HG03103 (cell line): ENCODE data around the gene GALNTL6.
"Not testable (repeated sequence)": the region's sequence is repeated elsewhere in the genome, so short reads cannot be mapped to it uniquely, and the experiment has no call there.

ENCODE experiments used
- ATAC-seq: cut with Tn5 transposase; IDR thresholded peaks from one replicate; pipeline ENCODE4 v1.9.1; 2021; ENCODE audit warnings: low read depth; ENCODE audit not compliant: unreplicated experiment

The GALNTL6 gene

DNA sequence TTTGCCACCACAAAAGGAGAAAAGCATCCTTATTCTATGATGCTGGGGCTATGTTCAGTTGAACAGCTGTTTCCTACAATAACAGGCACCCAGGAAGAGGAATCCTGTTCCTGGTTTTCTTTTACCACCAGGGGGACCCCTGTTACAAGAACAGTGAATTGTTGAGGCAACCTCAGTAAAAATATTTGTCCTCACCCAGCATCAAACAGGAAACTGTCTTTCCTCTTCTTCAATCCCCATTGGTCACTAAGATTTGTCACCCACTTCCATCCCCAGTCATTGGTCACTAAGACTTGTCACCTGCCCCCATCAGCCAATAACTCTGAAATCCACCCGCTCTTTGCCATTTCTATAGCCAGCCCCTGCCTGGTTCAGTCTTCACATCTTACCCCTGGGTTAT lies 1211.9 kb downstream of the GALNTL6 start:
- peak; percentile 85 for ATAC-seq

DNA sequence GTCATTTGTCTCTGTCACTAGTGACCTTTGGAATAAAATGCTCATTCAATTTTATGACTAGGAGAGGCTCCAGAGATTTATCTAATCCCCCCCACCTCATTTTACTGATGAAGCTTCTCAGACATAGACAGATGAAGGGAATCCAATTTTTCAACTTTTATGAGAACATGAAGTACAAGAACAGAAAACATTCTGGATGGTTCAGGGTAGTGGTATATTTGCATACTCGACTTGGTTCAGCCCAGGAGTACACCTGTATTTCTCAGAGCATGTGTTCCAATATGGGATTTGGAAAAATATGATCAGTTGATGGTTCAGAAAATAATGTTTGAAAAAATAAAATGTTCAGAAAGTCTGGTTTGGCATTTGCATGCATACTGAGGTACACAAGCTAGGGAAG lies 1224.0 kb downstream of the GALNTL6 start:
- ATAC-seq: no peak

DNA sequence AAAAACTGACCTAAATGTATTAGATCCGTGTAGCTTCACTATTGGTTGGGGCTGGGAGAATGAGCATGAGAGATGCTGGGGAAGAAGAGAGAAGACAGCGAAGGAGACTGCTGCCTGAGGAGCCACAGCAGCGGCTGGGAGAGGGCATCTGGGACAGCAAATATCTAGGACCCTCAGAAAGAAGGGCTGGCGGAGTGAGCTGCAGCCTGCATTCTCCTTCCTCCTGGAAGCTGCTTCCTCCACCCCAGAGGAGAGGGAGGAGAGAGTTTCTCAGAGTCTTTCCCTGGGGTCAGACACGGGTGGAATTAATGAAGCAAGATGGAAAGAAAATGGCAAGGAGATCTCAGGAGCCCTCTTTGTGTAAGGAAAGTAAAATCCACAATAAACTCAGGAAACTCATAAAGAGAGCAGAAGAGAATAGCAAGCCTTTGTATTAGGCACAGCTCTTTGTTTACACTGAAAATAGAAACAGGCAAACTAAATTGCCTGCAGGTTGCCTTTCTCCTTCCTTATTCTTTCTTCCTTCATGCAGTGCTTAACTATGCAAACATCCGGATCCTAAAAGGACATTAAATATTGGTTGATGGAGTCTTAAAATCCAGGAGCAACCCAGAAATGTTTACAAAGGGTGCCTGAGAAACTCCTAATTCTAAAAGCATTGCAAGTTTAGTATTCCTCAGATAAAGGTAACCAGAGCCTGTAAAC lies 1225.1 kb downstream of the GALNTL6 start:
- ATAC-seq: no peak

DNA sequence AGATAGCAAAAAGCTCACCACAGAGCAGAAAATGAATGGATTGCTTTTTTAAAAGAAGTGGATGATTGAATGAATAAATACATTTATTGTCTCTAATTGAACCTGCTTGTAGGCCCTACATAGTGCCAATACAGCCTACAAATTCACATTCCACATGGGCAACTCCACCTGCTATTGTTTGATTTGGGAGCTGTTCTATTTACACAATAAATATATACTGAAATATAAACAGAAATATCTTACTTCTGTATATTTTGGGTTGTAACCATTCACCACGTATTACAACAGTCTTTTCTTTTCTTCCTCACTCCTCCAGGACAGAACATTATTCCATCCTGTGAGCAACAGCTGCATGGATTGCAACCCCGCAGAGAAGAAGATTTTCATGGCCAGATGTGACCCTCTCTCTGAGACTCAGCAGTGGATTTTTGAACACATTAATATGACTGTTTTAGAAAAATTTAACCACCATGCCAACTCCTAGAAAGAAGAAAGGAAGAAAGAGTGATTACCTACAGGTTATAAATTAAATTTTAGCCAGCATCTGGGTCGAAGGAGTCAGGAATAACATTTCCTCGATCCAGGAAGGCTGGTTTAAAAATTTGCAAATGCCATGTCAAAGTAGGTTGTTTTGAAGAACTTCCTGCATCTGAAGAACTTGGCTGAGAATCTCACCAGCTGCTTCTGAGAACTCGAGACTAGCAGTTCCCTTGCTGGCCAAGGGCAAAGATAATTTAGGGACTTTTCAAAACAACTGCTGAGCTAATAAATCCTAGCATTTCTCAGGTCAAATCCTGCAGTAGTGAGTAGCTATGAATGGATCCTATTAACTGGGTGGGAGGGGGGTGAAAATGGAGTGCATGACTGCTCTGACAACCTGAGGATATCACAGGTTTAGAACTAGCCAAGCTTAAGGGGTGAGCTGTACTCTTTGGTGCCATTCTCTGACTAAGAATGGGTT lies 1226.7 kb downstream of the GALNTL6 start:
- no peak for ATAC-seq

DNA sequence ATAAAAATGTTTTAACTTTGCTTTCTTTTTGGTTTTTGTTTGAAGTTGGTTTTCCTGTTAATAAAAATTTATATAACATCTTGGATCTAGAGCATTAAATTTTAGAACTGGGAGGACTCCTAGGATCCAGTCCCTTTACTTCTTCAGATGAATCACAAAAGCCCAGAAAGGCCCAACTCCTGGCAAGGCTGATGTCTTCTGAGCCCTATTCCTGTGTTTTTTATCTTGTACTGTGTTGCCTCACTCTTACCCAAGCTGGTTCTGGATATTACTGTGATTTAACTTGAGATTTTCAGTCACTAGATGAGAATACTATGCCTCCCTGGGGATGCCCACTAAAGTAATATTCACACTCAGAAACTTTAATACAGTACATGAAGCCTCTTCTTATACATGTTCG lies 1228.3 kb downstream of the GALNTL6 start:
- no peak for ATAC-seq

DNA sequence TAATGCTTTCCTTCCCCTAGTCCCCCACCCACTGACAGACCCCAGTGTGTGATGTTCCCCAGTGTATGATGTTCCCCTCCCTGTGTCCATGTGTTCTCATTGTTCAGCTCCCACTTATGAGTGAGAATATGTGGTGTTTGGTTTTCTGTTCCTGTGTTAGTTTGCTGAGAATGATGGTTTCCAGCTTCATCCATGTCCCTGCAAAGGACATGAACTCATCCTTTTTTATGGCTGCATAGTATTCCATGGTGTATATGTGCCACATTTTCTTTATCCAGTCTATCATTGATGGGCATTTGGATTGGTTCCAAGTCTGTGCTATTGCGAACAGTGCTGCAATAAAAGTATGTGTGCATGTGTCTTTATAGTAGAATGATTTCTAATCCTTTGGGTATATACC lies 1228.9 kb downstream of the GALNTL6 start:
- not testable (repeated sequence) for ATAC-seq

DNA sequence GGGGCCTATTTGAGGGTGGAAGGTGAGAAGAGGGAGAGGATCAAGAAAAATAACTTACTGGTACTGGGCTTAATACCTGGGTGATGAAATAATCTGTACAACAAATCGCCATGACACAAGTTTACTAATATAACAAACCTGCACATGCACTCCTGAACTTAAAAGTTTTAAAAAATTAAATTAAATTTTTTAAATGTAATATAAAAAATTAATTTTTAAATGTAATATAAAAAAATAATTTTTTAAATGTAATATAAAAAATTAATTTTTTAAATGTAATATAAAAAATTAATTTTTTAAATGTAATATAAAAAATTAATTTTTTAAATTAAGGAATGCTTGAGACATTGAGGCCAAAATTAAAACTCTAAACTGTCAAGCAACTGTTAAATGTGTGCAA lies 1231.1 kb downstream of the GALNTL6 start:
- no peak for ATAC-seq

DNA sequence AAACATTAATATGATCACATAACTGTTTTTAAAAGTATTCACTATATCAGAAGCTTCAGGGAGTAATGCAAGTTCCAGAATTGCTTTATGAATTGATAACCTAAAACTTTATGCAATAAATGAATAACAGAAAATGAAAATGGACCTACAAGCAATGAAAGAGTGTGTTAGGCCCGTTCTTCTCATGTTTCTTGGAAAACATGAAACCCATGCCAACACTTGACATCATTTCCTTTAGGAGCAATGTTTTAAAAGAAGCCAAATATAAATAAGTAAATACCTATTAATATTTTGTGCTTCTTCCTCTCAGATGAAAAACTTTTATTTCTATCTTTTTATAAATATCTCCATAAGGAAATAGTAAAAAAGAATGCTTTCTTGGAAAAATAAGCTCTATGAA lies 1232.4 kb downstream of the GALNTL6 start:
- ATAC-seq: no peak

DNA sequence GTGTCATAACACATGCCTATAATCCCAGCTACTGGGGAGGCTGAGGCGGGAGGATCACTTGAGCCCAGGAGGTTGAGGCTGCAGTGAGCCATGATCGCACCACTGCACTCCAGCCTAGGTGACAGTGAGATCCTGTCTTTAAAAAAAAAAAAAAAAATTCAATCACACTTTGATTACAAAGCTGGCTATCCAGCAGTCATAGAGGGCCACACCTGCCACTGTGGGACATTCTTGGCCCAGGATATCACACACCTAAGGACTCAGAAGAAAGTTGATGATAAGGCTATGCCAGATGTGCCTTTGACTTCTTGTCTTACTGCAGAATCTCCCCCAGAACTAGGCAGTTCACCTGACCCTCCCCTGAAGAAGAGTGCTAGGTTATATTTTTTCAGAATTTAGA lies 1232.9 kb downstream of the GALNTL6 start:
- ATAC-seq: no peak

DNA sequence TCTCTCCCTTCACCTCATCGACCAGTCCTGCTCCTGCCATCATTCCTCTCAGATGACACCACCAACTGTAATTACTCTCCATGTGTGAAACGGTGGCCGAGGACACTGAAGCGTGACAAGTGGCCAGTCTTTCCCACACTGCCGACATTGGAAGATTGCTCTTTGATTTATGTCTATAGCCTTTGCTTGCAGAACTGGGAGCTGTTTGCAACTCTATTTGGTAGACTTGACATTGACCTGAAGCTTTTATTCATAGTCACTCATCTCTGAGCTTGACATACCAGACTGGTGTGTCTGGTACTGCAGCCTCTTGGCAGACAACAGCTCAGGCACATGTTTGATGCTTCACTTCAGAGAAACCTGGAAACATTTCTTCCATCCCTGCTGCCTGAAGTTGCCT lies 1233.6 kb downstream of the GALNTL6 start:
- ATAC-seq: no peak

DNA sequence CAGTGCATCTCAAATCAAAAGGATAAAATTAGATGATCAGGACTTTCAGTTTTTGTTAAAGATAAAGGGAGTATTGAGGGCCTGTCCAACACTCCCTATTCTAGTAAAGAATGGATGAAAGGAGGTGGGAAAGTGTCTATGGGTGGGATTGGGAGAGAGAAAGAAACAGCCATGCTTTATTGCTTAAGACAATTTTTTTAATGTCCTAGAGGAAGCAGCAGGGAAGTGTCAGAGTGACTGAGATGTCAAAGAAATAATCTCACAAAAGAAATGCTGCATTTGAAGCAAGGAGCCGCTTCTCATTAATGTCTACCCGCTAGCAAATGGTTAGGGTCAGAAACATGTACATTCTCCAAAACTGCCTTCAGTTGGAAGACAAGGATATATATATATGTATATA lies 1238.0 kb downstream of the GALNTL6 start:
- ATAC-seq: no peak

DNA sequence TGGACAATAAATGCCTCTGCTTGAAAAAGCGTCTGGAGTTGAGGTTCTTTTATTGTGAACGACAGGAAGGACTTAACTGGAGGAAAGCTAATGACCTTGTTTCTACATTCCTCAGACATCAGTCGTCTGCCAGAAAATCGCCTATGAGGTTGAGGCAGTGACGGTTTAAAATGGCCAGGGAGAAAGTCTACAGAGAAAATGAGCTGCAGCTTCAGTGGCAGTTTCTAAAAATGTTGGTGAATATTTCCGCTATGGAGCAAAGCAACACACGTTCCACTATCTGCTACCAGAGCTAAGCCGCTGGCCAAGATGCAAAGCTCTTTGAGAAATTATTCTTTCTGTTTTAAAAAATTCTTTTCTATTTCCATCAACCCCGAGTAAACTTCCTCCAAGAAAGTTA lies 1238.5 kb downstream of the GALNTL6 start:
- ATAC-seq: no peak

DNA sequence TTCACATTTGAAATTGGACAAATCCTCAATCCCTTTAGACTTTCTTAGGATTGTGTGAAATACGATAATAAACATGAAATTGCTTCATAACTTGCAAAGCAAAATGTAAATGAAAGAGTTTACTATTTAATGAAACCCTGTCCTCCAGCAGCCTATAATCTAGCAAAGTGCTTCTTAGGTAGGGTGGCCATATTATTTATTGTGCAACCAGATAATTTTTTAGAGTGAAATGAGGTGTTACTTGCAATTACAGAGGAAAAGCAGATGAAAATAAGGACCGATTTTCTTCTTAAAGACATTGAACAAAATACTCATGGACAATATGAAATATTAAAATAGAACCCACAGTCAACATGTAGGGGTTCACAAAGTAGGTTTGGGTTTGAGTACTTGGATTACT lies 1239.2 kb downstream of the GALNTL6 start:
- ATAC-seq: no peak

DNA sequence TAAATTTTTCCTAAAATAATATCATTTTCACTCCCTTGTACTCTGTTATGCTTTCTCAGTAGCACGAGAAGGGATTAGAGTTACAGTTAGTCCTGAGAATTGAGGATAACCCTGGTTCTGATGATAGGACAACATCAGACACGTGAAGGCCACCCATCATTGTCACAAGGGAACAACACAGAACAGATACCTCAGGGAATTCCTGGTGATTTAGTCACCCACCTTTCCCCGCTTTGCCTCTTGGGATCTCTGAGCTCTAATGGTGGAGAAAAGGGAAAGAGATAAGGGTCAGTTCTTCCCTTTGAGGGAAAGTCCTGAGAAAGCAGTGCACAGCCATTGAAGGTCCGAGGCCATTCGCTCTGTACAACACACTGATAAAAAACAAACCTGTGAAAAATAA lies 1243.1 kb downstream of the GALNTL6 start:
- ATAC-seq: no peak

DNA sequence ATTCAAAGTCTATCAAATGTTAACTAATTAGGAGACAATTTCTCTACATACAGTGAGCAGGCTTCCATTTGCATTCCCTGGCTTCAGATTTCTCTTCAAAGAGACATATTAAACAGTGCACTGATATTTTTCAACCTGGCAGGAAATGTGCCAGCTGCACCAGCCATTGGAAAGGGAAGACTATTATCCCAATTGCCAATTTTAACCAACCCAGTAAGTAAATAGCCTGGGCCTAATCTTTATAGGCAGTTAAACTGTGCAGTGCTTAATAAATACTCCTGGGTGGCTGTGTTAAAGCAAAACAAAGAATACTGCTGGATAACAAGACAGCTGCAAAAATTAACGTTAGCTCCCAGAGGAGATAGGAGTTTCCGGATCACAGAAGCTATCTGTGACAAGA lies 1243.5 kb downstream of the GALNTL6 start:
- ATAC-seq: no peak

DNA sequence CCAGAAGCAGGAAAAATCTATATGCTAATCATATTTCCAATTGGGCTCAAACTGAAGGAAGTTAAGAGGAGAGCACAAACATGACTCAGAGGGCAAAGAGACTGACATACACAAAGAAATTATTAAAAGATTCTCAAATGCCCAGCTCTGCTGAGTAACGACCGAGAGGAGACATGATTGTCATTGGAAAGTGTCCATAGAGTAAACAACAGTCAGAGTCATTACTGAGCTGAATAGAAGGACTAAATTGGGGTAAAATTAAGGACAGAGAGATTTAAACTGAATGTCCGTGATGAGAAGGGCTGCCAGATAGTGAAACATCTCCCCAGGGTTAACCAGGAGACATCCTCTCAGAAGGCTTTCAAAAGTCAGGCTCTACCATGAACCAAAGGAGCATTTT lies 1244.2 kb downstream of the GALNTL6 start:
- ATAC-seq: no peak

DNA sequence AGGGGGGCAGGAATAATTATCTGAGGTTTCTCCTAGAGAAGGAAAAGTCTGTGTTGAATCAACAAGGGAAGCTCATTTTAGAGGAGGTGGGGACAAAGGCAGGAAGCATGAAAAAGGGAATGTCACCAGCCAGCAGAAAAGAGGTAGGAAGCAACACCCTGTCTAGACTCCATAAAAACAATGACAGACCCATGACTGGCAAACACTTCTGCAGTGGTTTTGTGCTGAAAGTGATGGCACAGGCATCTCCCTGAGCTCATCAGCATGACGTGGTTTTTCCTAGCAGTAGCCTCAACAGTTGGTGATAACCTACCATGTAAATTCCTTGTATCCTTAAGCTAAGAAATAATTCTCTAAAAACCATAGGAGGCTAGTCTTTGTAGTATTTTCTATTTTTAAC lies 1244.7 kb downstream of the GALNTL6 start:
- no peak for ATAC-seq

DNA sequence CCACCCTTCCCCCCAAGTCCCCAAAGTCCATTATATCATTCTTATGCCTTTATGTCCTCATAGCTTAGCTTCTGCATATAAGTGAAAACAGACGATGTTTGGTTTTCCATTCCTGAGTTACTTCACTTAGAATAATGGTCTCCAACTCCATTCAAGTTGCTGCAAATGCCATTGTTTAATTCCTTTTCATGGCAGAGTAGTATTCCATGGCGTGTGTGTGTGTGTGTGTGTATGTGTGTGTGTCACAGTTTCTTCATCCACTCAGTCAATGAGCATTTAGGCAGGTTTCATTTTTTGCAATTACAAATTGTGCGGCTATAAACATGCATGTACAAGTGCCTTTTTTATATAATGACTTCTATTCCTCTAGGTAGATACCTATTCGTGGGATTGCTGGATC lies 1248.0 kb downstream of the GALNTL6 start:
- no peak for ATAC-seq

DNA sequence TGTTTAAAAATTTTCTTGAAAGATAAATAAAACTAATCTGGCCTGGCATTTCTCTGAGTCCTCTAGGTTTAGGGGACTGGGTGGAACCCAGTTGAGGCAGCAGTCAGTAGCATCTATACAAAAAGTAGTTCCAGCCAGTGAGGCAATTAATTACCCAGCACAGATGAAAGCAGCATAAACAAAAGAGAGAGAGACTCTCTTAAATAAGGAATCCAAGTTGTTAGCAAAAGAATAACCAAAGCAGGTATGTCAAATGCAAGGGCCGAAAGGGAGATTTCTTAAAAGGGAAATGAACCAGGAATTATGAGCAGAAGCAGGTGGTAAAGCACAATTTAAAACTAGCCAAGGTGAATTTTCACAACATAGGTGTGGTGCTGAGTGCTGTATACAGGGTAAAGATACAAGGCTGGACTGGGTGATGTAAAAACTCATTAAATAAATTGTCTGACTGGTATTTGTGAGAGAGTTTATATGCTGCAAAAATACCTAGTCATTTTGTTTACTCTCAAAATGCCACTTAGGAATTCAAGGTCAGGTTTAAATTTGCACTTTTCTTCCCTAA lies 1260.8 kb downstream of the GALNTL6 start:
- ATAC-seq: no peak

DNA sequence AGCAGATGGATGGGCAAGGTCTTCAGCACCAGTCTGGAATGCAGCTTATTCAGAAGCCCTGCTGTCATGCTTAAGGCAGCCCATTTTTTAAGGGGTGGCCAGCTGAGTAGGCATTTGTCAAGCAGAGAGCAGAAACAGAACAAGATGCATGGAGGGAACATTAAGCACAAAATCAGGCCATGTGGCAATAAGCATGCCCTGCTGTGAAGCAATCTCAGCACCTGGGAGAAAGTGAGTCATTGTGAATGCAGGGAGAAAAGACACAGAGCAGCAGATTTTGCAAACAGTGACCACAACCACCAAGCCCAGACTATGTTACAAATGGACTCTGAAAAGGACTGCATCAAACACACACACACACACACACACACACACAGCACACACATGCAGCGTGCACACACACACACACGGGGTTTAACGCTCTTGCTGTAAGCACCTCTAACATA lies 1261.3 kb downstream of the GALNTL6 start:
- ATAC-seq: no peak

DNA sequence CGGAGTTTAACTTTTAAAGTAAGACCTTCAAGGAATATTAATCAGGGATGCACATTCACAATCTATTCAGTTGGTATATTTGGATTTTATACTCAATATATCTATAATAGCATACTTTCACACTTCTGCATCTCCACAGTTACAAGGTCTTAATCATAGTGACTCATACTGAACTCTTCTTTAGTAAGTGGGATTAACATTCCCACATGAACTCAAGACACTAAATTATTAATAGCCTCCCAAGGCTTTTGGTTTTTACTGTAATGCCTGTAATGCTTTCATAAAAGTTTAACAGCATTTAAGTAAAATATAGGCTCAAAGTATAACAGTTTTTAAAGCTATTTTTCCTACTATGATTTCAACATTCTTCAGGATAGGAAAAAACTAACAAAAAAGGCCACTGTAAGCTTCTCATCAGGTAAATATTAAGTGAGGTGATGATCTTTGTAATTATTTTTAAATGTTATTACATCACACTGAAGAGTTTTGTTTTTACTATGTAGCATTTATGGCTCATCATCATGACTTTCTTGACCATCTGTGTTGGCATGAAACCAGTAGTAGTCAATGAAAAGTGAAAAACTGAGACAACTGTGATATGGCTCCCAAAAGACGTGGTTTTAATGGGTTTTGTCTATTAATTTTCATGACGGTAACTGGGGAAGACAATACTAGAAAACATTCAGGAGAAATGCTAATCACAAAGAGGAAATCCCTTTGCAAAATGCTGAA lies 1263.9 kb downstream of the GALNTL6 start:
- ATAC-seq: no peak
